HEK293 (cell line): ENCODE results near the gene ALLC.

ENCODE experiments used
- GFI1B ChIP-seq: fragments of 450-650 bp; formaldehyde crosslinking; IDR thresholded peaks from 2 replicates; pipeline ENCODE4 v1.5.1; 2016; ENCODE audit warnings: missing biosample characterization, missing genetic modification characterization
- ZNF311 ChIP-seq: fragments of 450-650 bp; formaldehyde crosslinking; IDR thresholded peaks from 2 replicates; pipeline ENCODE4 v1.5.1; 2017; ENCODE audit warnings: missing biosample characterization, missing genetic modification characterization, borderline replicate concordance

DNA sequence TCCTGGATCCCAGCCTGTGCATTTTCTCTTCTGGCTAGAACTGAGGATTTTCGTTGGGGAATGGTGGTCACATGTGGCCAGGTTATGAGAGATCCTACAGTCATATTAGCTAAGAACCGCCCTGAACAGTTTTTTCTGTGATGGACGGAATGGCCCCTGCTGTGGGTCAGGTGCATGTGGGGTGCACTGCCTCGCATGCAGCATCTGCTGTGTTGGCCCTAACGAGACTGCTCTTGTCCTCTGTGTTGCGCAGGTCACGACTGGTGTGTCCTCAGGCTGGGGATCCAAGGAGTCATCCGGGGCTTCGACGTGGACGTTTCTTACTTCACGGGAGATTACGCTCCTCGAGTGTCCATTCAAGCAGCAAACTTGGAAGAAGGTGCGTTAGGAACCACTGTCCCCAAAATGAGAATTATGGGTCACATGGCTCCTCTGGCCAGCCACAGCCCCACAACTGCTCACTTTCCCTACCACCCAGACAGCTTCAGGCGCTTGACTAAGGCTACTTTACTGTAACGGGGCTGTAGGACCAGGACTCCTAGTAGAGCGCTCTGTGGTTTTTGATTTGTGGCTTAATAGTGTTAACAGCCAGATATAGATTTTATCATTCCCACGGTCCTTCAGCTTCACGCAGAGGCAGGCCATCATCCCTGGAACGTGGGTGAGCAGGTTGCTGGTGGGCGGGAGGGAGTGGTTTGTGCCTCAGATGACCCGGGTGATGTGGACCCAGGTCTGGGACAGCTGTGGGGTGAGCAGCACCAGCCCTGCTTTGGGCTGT lies 21.8 kb downstream of the ALLC start:
- TF ChIP-seq GFI1B (tag by site-specific recombination) (no peak), ZNF311 (tag by site-specific recombination) (no peak)
